Fibroblast of gingiva (primary cell): ENCODE measurements around the gene MAGEB3.
A peak's percentile ranks its signal among the peaks of the same experiment; 100 is the strongest.

Experiments
- DNase-seq: peaks from one replicate; pipeline ENCODE4 v3.0.0-alpha.2; 2011; ENCODE audit warnings: low read depth

Gene MAGEB3

GRCh38 chrX:30278365-30278764 lies 47.9 kb downstream of the MAGEB3 start:
- DNase-seq, result peak; percentile 26

- no peak for DNase-seq
Measured at GRCh38 chrX:30280428-30280827, 50.0 kb downstream of the MAGEB3 start.

DNA sequence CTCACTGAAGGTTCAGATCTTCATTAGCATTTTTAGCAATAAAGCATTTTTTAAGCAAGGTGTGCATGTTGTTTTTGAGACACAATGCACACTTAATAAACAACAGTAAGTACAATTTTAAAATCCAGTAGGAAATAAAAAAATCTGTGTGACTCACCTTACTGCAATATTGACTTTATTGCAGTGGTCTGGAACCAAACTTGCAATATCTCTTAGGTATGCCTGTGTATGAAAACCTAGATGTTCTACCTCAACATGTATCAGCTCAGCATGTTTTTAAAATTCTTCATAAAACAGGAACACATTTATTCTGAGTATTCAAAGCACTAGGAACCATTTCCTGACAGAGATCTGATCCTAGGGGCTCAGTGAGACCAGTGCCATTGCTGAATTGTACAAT lies 52.1 kb downstream of the MAGEB3 start:
- no peak for DNase-seq

DNA sequence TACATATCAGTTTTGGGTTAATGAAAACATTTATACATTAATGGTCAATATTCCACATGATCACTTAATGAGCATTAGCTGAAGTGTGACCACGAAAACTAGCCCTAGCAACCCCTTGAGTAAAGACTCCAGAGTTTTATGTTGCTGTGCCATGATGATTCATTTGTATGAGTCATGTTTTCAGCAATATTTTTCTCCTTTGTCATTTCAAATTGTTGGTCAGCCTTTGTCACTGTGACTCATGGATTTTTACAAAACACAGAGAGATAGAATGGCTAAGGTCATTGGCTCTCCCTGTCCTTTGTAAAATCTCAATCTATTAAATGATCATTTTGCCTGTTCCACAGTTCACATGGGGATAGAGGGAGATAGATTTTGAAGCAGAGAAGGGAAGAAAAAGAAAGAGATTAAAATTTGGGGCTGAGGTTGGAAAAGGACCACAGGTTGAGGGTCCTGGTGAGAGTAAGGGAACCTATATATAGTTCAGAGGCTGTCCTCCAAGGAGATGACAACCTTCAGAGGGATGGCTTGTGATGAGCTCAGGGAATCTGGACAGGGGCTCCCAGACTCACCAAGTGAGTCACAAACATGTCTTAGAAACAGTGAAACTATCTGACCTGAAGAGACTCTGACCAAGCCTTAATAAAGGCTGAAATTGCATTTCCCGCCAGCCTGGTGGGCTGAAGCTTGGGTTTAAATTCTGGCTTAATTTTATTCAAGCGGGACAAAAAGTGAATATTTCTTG lies 53.2 kb downstream of the MAGEB3 start:
- DNase-seq, result peak; percentile 87
